HEK293 (cell line): ENCODE measurements around the gene TSPAN1.

Experiments used
- BCL6B ChIP-seq: fragments of 450-650 bp; formaldehyde crosslinking; IDR thresholded peaks from 2 replicates; pipeline ENCODE4 v1.5.1; 2017; ENCODE audit warnings: missing biosample characterization, missing genetic modification characterization
- GFI1B ChIP-seq: fragments of 450-650 bp; formaldehyde crosslinking; IDR thresholded peaks from 2 replicates; pipeline ENCODE4 v1.5.1; 2016; ENCODE audit warnings: missing biosample characterization, missing genetic modification characterization
- MZF1 ChIP-seq: fragments of 450-650 bp; formaldehyde crosslinking; IDR thresholded peaks from 2 replicates; pipeline ENCODE4 v1.5.1; 2017; ENCODE audit warnings: missing biosample characterization, missing genetic modification characterization, borderline replicate concordance
- PRDM4 ChIP-seq: fragments of 450-650 bp; formaldehyde crosslinking; IDR thresholded peaks from 2 replicates; pipeline ENCODE4 v1.5.1; 2017; ENCODE audit warnings: missing biosample characterization, missing genetic modification characterization
- SCRT2 ChIP-seq: fragments of 450-650 bp; formaldehyde crosslinking; IDR thresholded peaks from 2 replicates; pipeline ENCODE4 v1.5.1; 2016; ENCODE audit warnings: missing biosample characterization, missing genetic modification characterization
- SP7 ChIP-seq: fragments of 450-650 bp; formaldehyde crosslinking; IDR thresholded peaks from 2 replicates; pipeline ENCODE4 v1.5.1; 2016; ENCODE audit warnings: missing biosample characterization, missing genetic modification characterization
- ZBTB49 ChIP-seq: fragments of 450-650 bp; formaldehyde crosslinking; IDR thresholded peaks from 2 replicates; pipeline ENCODE4 v1.5.1; 2016; ENCODE audit warnings: missing biosample characterization, missing genetic modification characterization, low read depth
- ZNF10 ChIP-seq: fragments of 450-650 bp; formaldehyde crosslinking; IDR thresholded peaks from 2 replicates; pipeline ENCODE4 v1.5.1; 2017; ENCODE audit warnings: missing biosample characterization, missing genetic modification characterization
- ZNF114 ChIP-seq: fragments of 450-650 bp; formaldehyde crosslinking; IDR thresholded peaks from 2 replicates; pipeline ENCODE4 v1.5.0; 2017; ENCODE audit warnings: missing biosample characterization, missing genetic modification characterization
- ZNF157 ChIP-seq: fragments of 450-650 bp; formaldehyde crosslinking; IDR thresholded peaks from 2 replicates; pipeline ENCODE4 v1.5.1; 2016; ENCODE audit warnings: missing biosample characterization, missing genetic modification characterization
- ZNF169 ChIP-seq: fragments of 450-650 bp; formaldehyde crosslinking; IDR thresholded peaks from 2 replicates; pipeline ENCODE4 v1.5.1; 2016; ENCODE audit warnings: missing biosample characterization, missing genetic modification characterization
- ZNF202 ChIP-seq: fragments of 450-650 bp; formaldehyde crosslinking; IDR thresholded peaks from 2 replicates; pipeline ENCODE4 v1.5.1; 2016; ENCODE audit warnings: missing biosample characterization, missing genetic modification characterization, borderline replicate concordance
- ZNF223 ChIP-seq: fragments of 450-650 bp; formaldehyde crosslinking; IDR thresholded peaks from 2 replicates; pipeline ENCODE4 v1.5.1; 2016; ENCODE audit warnings: missing biosample characterization, missing genetic modification characterization
- ZNF510 ChIP-seq: fragments of 450-650 bp; formaldehyde crosslinking; IDR thresholded peaks from 2 replicates; pipeline ENCODE4 v1.5.1; 2018; ENCODE audit warnings: mild to moderate bottlenecking, missing genetic modification characterization, missing biosample characterization; ENCODE audit not compliant: insufficient replicate concordance
- ZNF544 ChIP-seq: fragments of 450-650 bp; formaldehyde crosslinking; IDR thresholded peaks from 2 replicates; pipeline ENCODE4 v1.5.0; 2017; ENCODE audit warnings: missing biosample characterization, missing genetic modification characterization
- ZNF558 ChIP-seq: fragments of 450-650 bp; formaldehyde crosslinking; IDR thresholded peaks from 2 replicates; pipeline ENCODE4 v1.5.1; 2016; ENCODE audit warnings: missing biosample characterization, missing genetic modification characterization
- ZNF580 ChIP-seq: fragments of 450-650 bp; formaldehyde crosslinking; IDR thresholded peaks from 2 replicates; pipeline ENCODE4 v1.5.1; 2016; ENCODE audit warnings: missing biosample characterization, missing genetic modification characterization
- ZNF610 ChIP-seq: fragments of 450-650 bp; formaldehyde crosslinking; IDR thresholded peaks from 2 replicates; pipeline ENCODE4 v1.5.1; 2016; ENCODE audit warnings: missing biosample characterization, missing genetic modification characterization, borderline replicate concordance
- ZNF843 ChIP-seq: fragments of 450-650 bp; formaldehyde crosslinking; IDR thresholded peaks from 2 replicates; pipeline ENCODE4 v1.5.1; 2016; ENCODE audit warnings: missing biosample characterization, missing genetic modification characterization
- ZSCAN4 ChIP-seq: fragments of 450-650 bp; formaldehyde crosslinking; IDR thresholded peaks from 2 replicates; pipeline ENCODE4 v1.5.1; 2017; ENCODE audit warnings: missing biosample characterization, missing genetic modification characterization
- ZXDB ChIP-seq: fragments of 450-650 bp; formaldehyde crosslinking; IDR thresholded peaks from 2 replicates; pipeline ENCODE4 v1.5.1; 2016; ENCODE audit warnings: missing biosample characterization, missing genetic modification characterization
- TF ChIP-seq, protein P1 (sequence below): fragments of 450-650 bp; formaldehyde crosslinking; IDR thresholded peaks from 2 replicates; pipeline ENCODE4 v1.5.1; 2016; ENCODE audit warnings: missing biosample characterization, missing genetic modification characterization, borderline replicate concordance
- TF ChIP-seq, protein P2 (sequence below): fragments of 450-650 bp; formaldehyde crosslinking; IDR thresholded peaks from 2 replicates; pipeline ENCODE4 v1.5.1; 2017; ENCODE audit warnings: missing biosample characterization, missing genetic modification characterization
- TF ChIP-seq, protein P3 (sequence below): fragments of 450-650 bp; formaldehyde crosslinking; IDR thresholded peaks from 2 replicates; pipeline ENCODE4 v1.5.1; 2016; ENCODE audit warnings: missing biosample characterization, missing genetic modification characterization

The TSPAN1 gene

GRCh38 chr1:46179138-46180081 is 4.5 kb downstream of the TSPAN1 start (continued):
- TF ChIP-seq ZBTB49 (tag by site-specific recombination): no peak
- TF ChIP-seq, protein P1, sequence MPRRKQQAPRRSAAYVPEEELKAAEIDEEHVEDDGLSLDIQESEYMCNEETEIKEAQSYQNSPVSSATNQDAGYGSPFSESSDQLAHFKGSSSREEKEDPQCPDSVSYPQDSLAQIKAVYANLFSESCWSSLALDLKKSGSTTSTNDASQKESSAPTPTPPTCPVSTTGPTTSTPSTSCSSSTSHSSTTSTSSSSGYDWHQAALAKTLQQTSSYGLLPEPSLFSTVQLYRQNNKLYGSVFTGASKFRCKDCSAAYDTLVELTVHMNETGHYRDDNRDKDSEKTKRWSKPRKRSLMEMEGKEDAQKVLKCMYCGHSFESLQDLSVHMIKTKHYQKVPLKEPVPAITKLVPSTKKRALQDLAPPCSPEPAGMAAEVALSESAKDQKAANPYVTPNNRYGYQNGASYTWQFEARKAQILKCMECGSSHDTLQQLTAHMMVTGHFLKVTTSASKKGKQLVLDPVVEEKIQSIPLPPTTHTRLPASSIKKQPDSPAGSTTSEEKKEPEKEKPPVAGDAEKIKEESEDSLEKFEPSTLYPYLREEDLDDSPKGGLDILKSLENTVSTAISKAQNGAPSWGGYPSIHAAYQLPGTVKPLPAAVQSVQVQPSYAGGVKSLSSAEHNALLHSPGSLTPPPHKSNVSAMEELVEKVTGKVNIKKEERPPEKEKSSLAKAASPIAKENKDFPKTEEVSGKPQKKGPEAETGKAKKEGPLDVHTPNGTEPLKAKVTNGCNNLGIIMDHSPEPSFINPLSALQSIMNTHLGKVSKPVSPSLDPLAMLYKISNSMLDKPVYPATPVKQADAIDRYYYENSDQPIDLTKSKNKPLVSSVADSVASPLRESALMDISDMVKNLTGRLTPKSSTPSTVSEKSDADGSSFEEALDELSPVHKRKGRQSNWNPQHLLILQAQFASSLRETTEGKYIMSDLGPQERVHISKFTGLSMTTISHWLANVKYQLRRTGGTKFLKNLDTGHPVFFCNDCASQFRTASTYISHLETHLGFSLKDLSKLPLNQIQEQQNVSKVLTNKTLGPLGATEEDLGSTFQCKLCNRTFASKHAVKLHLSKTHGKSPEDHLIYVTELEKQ (tag by site-specific recombination): no peak
- TF ChIP-seq, protein P2, sequence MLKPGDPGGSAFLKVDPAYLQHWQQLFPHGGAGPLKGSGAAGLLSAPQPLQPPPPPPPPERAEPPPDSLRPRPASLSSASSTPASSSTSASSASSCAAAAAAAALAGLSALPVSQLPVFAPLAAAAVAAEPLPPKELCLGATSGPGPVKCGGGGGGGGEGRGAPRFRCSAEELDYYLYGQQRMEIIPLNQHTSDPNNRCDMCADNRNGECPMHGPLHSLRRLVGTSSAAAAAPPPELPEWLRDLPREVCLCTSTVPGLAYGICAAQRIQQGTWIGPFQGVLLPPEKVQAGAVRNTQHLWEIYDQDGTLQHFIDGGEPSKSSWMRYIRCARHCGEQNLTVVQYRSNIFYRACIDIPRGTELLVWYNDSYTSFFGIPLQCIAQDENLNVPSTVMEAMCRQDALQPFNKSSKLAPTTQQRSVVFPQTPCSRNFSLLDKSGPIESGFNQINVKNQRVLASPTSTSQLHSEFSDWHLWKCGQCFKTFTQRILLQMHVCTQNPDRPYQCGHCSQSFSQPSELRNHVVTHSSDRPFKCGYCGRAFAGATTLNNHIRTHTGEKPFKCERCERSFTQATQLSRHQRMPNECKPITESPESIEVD (tag by site-specific recombination): no peak
- no peak for TF ChIP-seq ZNF10 (tag by site-specific recombination)
- TF ChIP-seq ZNF510: no peak
- no peak for TF ChIP-seq GFI1B (tag by site-specific recombination)
- TF ChIP-seq BCL6B (tag by site-specific recombination): no peak
- TF ChIP-seq ZNF114 (tag by site-specific recombination): no peak
- TF ChIP-seq ZSCAN4 (tag by site-specific recombination): peak; percentile 91
- no peak for TF ChIP-seq ZNF610
- TF ChIP-seq ZNF169 (tag by site-specific recombination): no peak
- no peak for TF ChIP-seq ZNF544 (tag by site-specific recombination)
- no peak for TF ChIP-seq ZNF223 (tag by site-specific recombination)
- no peak for TF ChIP-seq ZNF558 (tag by site-specific recombination)
- TF ChIP-seq ZNF157 (tag by site-specific recombination): no peak
- no peak for TF ChIP-seq MZF1
- no peak for TF ChIP-seq ZNF202 (tag by site-specific recombination)
- TF ChIP-seq PRDM4: no peak
- TF ChIP-seq SP7 (tag by site-specific recombination): peak; percentile 77; the same call in 1 of the 2 replicates
- no peak for TF ChIP-seq ZNF843
- TF ChIP-seq ZNF580 (tag by site-specific recombination): no peak
- TF ChIP-seq ZXDB (tag by site-specific recombination): no peak; the same call in 1 of the 2 replicates
- TF ChIP-seq SCRT2 (tag by site-specific recombination): no peak
- TF ChIP-seq, protein P3, sequence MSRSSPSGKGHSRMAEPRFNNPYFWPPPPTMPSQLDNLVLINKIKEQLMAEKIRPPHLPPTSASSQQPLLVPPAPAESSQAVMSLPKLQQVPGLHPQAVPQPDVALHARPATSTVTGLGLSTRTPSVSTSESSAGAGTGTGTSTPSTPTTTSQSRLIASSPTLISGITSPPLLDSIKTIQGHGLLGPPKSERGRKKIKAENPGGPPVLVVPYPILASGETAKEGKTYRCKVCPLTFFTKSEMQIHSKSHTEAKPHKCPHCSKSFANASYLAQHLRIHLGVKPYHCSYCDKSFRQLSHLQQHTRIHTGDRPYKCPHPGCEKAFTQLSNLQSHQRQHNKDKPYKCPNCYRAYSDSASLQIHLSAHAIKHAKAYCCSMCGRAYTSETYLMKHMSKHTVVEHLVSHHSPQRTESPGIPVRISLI (tag by site-specific recombination): no peak
